ENCODE data around the gene GTF2A1.

GTF2A1 gene

DNA sequence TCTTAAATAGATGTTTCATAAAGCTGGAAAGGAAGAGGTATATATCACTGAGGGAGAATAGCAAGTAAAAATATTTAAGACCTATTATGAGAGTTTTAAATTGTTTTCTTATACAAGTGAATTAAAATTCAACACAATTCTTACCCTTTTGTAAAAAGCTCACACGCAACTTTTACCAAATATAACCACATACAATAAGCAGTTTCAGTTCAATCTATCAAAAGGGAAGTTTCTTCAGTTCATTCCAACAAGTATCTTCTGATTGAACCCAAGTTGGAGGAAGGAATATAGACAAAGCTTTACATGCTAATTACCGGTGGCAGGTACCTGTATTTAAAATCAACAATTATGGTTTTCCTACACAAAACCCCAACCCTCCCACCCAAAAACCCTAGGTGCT is 41.1 kb downstream of the GTF2A1 start:
- in situ Hi-C loops (cut with MboI; ENCODE audit: low sequenced_read_pairs) = no loop called here

DNA sequence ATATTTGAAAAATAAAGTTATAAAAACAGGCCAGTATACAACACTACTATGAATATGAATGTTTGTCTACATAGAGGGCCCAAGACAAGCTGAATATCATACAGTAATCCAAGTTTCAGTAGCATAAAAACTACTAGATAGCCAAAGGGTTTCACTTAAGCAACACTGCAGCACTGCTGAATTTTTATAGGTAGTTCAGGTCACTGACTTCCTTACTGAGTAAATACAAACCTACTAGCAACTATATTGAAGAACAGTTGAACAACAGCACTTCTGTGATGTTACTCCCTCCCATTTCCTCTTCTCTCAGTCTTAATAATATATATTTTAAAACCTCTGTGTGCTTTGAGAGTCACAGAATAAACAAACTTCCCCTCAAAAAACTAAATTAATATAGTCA is 42.7 kb downstream of the GTF2A1 start:
- in situ Hi-C loops (cut with MboI; ENCODE audit: low sequenced_read_pairs) = no loop called here

DNA sequence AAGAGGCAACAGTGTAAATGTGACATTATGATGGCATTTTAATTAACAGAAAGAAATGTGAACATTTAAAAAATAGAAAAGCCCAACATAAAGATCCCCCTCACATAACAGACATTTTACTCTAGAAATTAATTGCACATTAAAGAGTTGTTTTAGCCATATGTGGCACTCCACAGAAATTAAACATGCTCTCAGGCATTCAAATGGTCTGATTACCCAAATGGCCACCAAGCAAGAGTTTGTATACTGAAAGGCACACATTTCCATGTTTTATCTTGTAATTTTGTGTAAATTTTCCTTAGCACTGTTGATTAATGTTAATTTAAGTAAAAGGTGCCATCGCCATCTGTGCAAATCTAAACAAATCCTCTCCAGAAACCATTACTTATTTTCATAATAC is 43.5 kb downstream of the GTF2A1 start:
- in situ Hi-C loops (cut with MboI; ENCODE audit: low sequenced_read_pairs) = no loop called here

DNA sequence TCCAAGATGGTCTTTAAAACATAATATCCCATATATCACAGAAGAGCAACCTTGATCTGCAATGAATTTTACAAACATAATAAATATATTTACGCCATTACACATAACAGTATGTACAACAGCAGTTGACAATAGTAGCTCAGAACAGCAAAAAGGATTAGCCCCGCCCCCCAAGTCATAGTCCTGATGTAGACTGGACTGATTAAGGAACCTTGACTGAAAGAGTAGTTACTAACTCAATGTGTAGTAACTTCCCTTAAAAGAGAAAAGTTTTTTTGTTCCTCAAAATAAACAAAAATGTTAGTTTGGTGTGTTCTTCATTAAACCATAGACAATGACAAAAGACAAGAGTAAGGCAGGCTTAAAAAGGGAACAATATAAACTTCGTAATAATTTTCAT is 44.5 kb downstream of the GTF2A1 start:
- in situ Hi-C loops (cut with MboI; ENCODE audit: low sequenced_read_pairs) = no loop called here

DNA sequence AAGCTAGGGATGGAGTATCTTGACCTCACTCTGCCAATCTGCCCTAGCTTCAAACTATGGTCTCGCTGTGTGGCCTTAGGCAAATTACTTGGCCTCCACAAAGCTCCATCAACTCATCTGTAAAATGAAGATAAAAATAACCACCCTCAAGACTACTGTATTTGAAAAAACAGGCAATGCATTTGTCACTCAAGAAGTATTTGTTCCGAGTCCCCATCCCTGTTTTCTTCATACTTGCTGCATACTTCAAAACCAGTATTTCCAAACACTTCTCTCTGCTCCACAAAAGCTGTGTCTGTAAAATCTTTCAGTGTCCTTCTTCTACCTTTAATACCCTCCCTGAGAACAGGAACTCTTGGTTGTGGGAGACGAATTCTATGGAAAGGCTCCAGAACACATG is 47.9 kb downstream of the GTF2A1 start:
- in situ Hi-C loops (cut with MboI; ENCODE audit: low sequenced_read_pairs) = no loop called here

DNA sequence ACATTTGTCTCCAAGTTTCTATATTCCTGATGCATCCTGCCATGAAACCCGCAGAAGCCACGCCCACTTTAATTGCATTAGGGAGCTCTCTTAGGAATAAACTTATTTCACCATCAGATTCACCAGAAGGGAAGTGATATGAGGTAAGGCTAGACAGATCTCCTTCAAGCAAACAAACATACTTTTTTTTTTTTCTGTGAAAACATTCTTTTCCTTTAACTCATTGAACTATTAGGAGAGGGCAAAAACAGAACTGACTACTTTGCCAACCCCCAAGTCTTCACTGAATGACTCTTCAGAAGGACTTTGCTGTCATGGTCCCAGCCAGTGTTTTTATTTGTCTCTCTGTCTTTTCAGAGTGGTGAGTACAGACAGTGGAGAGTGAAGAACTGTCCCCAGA is 48.4 kb downstream of the GTF2A1 start:
- in situ Hi-C loops (cut with MboI; ENCODE audit: low sequenced_read_pairs) = no loop called here

DNA sequence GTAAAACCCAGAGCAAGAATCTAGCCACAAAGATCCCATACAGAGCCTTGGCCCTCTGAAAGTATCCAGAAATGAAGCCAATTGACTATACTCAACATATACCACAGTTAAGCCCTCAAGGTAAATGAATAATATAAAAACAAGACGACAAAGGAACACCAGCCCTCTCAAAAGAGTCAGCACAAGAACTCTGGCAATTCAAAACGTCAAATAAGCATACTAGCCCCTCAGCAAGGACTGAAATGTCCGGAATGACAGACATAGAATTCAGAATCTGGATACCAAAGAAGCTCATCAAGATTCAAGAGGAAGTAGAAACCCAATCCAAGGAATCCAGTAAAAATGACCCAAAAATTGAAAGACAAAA is 49.9 kb downstream of the GTF2A1 start:
- in situ Hi-C loops (cut with MboI; ENCODE audit: low sequenced_read_pairs) = no loop called here

DNA sequence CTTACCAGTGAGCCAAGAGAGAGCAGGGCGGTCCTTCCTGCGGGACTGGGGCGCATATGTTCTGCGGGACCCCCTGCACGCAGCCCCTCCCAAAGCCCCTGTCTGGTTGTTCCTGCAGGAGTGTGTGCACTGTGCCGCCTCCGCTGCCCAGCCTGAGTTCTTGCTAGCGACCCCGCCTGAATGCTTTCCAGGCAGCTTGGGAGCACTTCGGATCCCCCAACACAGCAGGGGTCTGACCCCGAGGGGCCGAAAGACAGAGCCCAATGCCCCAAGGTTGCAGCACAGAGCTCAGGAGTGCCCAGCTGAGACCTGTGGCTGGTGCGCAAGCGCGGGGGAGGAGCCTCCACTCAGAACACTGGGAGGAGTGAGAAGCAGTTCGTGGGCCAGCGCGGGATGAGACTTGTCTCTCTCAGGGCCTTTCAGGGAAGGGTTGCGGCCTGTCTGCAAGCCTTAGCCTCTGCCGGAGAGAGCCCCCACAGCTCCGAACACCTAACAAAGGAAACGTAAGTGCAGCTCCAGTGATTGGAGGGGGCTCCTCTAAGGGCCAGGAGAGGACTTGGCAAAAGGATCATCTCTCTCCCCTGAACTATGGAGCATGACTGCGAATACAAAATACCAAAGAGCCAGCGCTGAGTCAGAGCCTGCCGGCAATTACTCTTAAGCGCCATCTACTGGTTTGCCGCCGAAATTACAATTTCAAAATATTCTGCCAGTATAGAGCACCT is 50.5 kb downstream of the GTF2A1 start:
- in situ Hi-C loops (cut with MboI; ENCODE audit: low sequenced_read_pairs) = no loop called here

DNA sequence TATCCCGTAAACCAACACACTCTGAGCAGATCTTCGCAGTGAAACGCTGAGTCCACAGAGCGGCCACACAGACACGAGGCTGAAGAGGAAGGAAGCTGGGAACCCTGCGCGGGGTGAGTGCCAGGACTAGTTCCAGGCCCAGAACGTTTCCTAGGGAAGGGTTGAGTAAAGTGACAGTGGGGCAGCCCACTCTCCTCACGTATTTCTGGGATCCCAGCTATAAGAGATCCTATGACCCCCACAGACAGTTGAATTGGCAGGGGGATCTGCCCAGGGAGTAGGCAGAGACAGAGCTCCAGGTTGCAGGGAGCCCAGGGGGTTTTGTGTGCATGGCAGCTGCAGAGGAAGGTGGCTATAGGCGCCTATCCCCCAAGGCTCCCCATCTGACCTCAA is 51.1 kb downstream of the GTF2A1 start:
- in situ Hi-C loops (cut with MboI; ENCODE audit: low sequenced_read_pairs) = no loop called here

DNA sequence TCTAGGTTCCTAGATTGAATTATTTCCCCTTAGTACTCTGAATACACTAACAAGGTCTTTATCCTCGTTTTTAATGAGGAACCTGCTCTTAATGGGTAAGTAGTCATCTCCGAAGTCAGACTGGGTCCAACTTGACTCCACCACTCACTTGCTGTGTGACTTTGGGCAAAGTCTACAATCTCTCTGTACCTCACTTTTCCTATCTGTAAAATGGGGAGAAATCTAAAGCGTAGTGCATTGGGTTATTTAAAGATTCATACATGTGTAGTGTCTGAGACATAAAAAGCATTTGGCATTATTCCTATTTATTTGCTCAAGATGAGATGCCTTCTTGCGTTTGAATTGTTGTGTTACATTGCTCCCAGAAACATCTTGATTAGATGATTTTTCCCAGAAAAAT is 51.5 kb downstream of the GTF2A1 start:
- in situ Hi-C loops (cut with MboI; ENCODE audit: low sequenced_read_pairs) = no loop called here

DNA sequence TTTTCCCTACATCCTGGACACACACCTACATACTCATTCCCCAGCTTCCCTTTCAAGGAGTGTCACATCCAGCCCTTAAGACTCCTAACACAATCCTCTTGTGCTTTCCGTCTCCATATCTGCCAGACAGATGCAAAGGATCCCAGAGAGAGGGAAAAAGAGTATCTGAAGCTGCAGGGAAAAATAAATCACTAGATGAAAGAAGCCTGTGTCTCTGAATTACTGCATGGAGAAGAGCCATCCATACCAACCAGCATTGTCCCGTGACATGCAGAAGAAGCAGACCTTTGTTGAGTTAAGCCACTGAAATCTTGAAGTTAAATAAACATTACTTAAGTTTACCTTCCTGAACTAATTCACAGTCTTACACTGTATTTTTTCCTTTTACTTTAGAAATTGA is 54.6 kb downstream of the GTF2A1 start:
- in situ Hi-C loops (cut with MboI; ENCODE audit: low sequenced_read_pairs) = no loop called here

DNA sequence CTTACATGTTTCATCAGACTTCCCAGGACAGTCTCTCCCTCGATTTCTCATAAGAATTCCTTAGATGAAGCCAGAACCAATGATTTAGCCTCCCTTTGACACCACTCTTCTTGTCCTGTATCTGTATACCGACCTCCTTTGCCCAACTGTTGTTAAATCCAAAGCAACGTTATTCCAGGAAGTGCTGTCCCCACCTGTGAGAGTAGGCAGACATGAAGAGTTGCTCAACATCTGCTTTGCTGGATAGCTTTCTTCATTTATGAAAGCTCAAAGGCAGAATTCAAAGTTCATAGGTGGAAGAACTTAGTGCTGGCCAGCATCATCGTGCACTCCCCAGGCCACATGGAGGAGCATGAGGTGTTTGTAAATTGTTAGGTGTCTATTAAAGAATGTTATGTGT is 55.6 kb downstream of the GTF2A1 start:
- in situ Hi-C loops (cut with MboI; ENCODE audit: low sequenced_read_pairs) = no loop called here

DNA sequence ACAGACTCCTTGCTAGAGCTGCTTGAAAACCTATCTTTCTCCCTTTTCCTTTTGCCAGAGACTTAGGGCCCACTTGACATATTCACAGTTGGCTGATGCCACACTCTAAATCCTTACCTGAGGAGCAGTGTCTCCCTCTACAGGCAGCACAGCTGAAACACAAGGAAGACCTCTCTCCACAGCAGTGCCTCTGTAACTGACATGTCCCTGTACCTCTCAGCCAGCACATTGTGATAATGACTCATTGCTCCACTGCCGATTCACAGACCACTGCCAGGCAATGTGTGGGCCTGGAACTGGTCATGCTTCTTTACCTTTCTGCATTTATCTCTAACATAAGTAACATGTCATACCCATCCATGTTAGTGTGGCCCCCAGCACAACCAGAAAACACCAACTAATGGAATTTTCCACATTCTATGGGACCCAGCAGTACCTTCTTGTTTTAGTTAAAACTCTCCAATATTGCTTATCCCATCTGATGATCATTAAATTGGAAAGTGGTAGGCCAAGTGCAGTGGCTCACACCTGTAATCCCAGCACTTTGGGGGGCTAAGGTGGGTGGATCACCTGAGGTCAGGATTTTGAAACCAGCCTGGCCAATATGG is 56.5 kb downstream of the GTF2A1 start:
- in situ Hi-C loops (cut with MboI; ENCODE audit: low sequenced_read_pairs) = no loop called here

DNA sequence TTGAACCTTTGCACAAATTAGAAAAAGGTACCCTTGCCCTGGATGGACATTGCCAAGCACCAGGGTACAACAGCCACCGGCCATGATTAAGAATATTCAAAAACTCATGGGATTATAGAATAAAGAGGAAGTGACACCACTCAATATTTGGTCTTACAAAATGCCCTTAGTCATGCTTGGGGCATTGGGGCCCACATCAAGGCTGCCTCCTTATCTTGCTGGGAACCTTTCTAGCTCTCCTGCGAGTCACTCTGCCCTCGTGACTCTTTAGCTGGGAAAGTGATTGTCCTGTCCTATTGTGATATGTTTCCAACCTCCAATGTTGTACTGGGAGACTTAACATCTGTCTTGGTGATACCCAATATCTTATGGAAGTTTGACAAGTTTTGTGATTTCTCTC is 57.8 kb downstream of the GTF2A1 start:
- in situ Hi-C loops (cut with MboI; ENCODE audit: low sequenced_read_pairs) = no loop called here

DNA sequence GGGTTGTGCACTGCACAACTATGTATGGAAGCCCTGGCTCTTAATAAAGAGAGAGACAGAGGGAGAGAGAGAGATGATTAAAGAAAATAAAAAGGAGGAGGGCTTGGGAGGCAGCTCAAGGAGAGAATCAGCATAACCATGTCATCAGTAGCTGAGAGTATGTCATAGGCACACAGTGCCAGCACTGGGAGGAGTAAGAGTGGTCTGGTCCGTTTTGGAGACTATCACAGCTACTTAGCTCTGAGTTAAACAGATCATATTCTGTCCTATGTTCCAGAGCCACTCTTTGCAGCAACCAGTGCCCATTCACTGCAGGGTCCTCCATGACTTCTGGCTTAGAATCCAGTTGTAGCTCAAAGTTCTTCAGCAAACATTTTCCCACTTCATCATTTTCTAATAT is 59.0 kb downstream of the GTF2A1 start:
- in situ Hi-C loops (cut with MboI; ENCODE audit: low sequenced_read_pairs) = no loop called here

DNA sequence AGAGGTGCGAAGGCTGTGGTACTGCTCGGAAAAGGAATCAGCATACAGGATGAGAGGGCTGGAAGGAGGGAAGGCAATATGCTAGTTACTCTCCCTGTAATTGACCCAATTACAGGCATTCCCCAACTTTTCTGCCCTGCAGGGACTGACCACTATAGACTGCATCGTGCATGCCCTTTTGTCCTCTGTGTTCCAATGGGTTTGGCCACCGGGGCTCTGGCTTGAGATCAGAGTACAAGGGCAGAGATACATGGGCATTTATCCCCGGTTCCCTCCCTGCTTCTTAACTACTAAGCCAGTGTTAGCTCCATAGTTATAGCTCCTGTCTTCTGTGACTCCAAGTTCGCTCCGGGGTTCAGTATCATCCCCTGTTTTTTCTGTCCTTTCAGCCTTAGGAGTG is 59.7 kb downstream of the GTF2A1 start:
- in situ Hi-C loops (cut with MboI; ENCODE audit: low sequenced_read_pairs) = no loop called here

DNA sequence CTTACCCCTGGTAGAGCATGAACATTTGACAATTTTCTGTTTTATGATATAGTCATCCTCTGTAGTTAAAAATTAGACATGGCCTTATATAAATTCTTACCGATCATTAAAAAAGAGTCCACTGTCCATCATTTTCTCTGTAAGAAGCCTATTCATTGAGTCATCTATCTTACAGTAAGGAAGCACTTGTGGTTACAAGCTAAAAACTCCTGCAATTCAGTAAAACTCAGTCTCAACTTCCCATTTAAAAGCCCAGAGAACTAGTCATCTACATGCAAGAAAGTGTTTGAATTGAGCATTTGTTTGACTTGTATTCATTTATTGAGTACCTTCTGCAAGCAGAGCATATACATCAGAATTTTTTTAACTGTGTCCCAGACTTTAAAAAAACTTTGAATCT is 63.3 kb downstream of the GTF2A1 start:
- in situ Hi-C loops (cut with MboI; ENCODE audit: low sequenced_read_pairs) = no loop called here

DNA sequence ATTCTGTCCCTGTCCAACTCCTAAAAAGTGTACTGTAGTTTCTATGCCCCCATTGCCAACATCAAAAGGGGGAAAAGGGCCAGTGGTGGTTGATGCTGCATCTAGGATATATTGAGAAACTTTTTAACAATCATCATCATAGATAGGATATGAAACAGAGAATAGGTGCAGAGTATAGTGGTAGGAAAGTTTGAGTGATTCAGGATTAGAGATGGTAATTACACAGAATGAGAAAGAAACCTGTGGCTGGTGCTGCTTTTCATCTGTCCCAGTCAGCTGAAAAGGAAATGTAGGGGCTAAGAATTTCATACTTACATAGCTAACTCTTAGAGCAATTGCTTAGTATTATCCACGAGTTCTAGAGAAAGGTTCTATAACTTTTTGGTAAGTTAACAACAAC is 67.6 kb downstream of the GTF2A1 start:
- in situ Hi-C loops (cut with MboI; ENCODE audit: low sequenced_read_pairs) = no loop called here

DNA sequence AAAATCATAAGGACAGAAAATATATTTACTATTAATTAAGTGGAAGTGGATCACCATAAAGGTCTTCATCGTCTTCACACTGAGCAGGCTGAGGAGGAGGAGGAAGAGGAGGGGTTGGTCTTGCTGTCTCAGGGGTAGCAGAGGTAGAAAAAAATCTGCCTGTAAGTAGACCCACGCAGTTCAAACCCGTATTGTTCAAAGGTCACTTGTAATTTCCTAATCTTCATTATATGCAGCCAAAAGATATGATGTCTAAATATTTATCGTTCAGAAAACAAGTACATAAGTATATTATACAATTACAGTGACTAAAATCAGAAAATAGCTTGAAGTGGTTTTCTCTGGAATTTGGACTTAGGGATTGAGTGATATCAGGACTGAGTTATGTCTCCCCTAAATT is 72.1 kb downstream of the GTF2A1 start:
- in situ Hi-C loops (cut with MboI; ENCODE audit: low sequenced_read_pairs) = no loop called here

DNA sequence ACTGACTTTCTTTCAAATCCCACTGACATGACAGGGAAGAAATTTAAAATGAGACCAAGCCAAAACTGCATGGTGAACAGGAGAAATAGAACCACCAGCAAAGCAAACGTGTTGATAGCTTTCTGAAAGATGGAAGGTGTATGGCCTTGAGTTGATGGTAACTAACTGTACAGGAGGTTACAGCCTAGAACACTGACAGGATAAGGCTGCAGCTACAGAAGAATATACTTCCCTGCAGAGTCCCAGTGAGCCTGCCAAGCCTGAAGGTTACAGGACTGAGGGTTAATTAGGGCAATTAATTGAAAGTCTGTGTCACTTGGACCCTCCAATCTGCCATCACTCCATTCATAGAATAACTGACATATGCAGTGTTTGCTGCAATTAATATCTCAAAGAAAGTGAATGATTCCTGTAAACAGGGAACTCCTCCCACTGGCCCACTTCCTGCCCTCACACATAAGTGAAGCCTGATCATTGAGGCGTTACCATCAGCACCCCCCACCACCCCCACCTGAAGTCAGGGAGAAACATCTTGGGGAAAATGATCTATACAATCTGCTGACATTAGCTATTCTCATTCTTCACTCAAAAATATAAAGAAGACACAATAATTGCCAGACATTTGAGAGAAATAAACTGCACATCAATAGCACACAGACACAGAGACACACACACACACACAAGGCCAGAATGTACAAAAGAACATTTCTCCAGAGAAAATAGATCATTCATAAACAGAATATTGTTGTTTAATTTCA is 73.4 kb downstream of the GTF2A1 start:
- in situ Hi-C loops (cut with MboI; ENCODE audit: low sequenced_read_pairs) = no loop called here

DNA sequence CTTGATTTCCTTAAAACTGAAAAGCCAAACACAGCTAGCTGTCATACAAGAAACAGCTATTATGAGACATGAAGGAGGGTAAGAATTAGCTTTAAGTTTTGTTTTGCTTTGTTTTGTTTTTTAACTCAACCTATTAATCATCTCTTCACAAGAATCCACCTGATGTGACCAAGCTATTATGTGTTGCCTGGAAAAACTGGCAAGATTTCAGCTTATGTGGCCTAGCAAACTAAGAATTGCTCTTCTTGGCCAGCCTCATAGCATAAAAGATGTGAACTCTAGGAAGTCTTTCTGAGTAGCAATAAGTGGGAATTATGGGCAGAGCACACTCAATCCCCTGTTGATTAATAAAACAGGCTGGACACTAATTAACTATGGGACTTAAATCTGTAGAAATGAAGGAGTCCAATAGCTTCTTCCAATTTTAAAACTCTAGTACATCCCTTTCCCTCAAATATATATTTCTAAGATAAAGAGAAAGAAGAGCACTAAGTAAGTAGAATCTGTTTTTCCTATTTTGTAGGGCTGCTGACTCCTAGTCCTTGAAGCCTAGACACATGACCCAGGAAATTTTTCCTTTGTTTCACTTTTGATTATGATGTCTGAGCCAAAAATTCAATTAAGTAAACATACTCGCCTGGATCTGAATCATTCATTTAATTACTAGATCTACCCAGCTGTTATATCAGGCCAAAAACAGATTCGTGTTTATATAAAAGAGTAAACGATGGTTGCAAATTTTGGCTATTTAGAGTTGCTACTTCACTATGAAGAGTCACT is 75.7 kb downstream of the GTF2A1 start:
- in situ Hi-C loops (cut with MboI; ENCODE audit: low sequenced_read_pairs) = no loop called here

DNA sequence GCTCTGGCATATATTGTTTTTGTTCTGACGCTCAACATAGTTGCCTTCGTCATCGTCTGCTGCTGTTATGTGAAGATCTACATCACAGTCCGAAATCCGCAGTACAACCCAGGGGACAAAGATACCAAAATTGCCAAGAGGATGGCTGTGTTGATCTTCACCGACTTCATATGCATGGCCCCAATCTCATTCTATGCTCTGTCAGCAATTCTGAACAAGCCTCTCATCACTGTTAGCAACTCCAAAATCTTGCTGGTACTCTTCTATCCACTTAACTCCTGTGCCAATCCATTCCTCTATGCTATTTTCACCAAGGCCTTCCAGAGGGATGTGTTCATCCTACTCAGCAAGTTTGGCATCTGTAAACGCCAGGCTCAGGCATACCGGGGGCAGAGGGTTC is 77.0 kb downstream of the GTF2A1 start:
- in situ Hi-C loops (cut with MboI; ENCODE audit: low sequenced_read_pairs) = no loop called here
